HG02642 (cell line): ENCODE measurements around the gene SLC17A8.
"Not testable (repeated sequence)": the region's sequence is repeated elsewhere in the genome, so short reads cannot be mapped to it uniquely, and the experiment has no call there.

Experiments
- ATAC-seq: cut with Tn5 transposase; IDR thresholded peaks from one replicate; pipeline ENCODE4 v1.9.1; 2021; ENCODE audit warnings: mild to moderate bottlenecking; ENCODE audit not compliant: unreplicated experiment, poor library complexity

SLC17A8 gene

GRCh38 chr12:100356644-100357223 is at the start of gene SLC17A8:
SLC17A8 (plus strand) TSS chr12:100357074; CDS start chr12:100357392, 318 bp downstream.
- ATAC-seq: no peak

DNA sequence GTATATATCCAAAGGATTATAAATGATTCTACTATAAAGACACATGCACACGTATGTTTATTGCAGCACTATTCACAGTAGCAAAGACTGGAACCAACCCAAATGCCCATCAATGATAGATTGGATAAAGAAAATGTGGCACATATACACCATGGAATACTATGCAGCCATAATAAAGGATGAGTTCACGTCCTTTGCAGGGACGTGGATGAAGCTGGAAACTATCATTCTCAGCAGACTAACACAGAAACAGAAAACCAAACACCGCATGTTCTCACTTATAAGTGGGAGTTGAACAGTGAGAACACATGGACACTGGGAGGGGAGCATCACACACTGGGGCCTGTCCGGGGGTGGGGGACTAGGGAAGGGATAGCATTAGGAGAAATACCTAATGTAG is 48.7 kb upstream of the SLC17A8 start:
- ATAC-seq: not testable (repeated sequence)

DNA sequence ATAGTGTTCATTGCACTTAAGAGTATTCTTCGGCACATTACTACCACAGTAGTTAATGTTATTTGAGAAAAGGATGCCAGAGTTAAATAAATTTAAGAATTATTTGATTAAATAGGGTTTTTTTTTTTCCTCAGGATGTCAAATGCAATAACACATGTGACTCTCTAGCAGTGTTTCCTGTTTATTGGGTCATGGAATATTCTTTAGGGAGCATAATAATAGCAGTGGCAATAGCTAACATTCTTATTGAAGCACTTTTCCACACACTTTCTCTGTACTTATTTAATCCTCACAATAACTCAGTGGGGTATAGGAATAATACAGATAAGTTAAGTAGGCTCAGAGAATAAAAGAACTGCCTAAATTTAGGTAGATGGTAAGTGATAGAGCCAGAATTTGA is 45.6 kb upstream of the SLC17A8 start:
- ATAC-seq: no peak

DNA sequence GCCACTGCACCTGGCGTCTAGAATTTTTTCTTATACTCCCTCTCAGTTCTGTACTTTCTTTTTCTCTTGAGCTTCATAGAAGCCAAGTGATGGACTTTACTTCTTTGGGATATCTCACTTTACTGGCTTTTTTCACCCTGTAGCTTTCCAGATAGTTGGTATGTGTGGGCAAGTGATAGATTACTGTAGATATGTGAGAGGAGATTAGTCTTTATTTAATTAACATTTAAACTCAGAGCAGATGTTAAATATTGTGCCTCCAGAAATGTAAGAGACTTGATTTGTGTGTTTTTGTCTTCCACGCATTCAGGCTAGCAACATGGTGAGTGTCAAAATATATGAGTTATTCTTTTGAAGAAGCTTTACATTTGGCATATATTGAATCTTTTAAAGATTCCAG is 39.5 kb upstream of the SLC17A8 start:
- no peak for ATAC-seq

GRCh38 chr12:100324498-100324897 is 32.4 kb upstream of the SLC17A8 start:
- no peak for ATAC-seq

DNA sequence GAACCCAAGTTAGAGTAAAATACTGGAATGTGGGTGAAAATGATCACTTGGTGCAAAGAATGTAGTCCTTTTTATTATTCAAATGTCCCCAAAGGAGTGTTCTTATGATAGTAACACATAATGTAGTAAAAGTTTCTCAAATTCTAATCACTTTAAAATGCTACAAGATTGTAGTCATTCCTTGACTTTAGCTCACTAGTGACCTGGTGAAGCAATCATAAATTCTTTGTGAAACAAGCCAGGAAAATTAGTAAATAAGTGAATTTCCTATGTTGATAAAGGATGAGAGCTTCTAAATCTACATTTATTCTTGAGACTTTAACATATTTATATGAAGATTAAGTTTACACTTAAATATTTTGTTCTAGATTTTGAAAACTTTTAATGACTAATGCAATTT is 30.7 kb upstream of the SLC17A8 start:
- ATAC-seq: no peak

GRCh38 chr12:100329800-100330199 is 27.1 kb upstream of the SLC17A8 start:
- peak; percentile 94 for ATAC-seq

DNA sequence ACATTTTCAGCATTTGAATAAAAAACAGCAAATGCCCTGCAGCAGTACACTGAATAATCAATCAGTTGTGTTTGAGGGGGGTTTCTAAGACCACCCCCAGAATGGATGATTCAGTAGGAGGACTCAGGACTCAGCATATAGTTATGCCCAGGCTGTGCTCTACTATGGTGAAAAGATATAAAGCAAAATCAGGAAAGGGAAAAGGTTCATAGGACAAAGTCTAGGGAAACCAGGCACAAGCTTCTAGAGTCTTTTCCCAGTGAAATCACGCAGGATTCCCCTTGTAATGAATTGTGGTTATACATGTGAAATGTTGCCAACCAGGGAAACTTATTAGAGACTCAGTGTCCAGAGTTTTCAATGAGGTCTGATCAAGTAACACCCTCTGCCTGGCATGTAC is 25.0 kb upstream of the SLC17A8 start:
- ATAC-seq: no peak

DNA sequence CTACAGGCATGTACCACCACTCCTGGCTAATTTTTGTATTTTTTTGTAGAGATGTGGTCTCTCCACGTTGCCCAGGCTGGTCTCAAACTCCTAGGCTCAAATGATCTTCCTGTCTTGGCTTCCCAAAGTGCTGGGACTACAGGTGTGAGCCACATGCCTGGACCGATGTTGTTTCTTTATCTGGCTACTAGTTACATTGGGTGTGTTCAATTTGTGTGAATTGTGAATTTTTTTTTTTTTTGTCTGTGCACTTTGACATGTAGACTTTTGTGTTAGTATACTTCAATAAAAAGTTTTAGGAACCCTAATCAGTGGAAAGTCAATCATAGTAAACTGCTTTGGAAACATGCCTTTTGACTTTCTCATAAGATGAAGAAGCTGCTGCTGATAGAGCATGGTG is 24.0 kb upstream of the SLC17A8 start:
- ATAC-seq: no peak

DNA sequence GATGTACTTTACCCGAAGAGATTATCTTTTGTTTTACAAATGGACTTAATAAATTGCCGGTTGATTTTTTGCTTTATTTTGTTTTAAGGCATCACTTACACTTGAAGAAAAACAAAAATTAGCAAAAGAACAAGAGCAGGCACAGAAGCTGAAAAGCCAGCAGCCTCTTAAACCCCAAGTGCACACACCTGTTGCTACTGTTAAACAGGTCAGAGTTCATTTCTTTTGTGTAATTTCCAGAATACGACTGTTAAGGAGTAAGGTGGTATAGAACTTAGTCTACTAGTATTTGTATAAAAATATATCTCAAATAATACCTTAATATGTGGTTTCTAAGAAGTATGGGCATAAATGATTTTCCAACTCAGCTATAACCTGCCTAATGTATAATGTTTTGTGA is 19.6 kb upstream of the SLC17A8 start:
- no peak for ATAC-seq

- no peak for ATAC-seq
Measured at GRCh38 chr12:100337727-100338126, 19.1 kb upstream of the SLC17A8 start.

- ATAC-seq: no peak
Measured at GRCh38 chr12:100339071-100339470, 17.8 kb upstream of the SLC17A8 start.

DNA sequence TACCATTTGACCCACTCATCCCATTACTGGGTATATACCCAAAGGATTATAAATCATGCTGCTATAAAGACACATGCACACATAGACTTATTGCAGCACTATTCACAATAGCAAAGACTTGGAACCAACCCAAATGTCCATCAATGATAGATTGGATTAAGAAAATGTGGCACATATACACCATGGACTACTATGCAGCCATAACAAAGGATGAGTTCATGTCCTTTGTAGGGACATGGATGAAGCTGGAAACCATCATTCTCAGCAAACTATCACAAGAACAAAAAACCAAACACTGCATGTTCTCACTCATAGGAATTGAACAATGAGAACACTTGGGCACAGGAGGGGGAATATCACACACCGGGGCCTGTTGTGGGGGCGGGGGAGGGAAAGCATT is 14.0 kb upstream of the SLC17A8 start:
- not testable (repeated sequence) for ATAC-seq

DNA sequence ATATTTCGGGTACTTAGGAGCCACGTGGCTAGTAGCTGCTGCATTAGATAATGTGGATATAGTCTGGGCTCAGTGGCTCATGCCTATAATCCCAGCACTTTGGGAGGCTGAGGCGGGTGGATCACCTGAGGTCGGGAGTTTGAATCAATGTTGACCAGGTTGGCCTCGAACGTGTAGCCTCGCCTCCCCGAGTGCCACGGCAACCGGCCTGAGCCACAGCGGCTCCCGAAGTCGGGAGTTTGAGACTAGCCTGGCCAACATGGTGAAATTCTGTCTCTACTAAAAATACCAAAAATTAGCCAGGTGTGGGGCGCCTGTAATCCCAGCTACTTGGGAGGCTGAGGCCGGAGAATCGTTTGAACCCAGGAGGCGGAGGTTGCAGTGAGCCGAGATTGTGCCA is 12.5 kb upstream of the SLC17A8 start:
- not testable (repeated sequence) for ATAC-seq

DNA sequence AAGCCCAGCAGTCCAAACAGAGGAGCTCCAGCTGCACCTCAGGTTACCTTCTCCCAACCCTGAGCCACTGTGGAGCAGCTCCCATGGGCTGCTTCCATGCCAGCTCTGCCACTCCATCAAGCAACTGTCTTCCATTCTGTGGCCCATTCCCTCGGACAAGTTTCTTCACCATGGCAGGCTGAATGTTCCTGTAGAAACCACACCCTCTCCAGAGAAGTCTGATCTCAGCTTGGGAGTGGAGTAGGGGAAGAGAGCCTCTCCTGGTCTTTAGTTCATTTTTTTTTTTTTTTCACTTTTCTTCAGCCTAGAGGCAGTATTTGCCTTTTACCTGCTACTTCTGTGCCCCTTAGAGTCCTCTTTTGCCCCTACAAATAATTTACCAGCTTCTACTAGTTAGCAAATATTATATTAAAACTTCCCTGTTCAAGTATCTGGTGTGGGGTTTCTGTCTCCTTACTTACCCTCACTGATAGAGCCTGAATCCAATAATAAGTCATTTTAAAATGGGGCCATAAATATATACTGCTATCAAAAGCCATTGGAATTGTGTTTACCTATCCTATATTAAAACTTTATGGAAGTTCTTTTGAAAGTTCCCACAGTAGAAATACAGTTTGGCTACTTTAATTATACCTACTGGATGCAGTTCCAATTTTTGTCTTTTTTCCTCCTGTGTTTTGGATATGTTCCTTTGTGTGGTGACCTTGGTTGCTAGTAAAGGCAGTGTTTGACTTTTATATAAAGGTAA is 11.7 kb upstream of the SLC17A8 start:
- ATAC-seq: no peak

DNA sequence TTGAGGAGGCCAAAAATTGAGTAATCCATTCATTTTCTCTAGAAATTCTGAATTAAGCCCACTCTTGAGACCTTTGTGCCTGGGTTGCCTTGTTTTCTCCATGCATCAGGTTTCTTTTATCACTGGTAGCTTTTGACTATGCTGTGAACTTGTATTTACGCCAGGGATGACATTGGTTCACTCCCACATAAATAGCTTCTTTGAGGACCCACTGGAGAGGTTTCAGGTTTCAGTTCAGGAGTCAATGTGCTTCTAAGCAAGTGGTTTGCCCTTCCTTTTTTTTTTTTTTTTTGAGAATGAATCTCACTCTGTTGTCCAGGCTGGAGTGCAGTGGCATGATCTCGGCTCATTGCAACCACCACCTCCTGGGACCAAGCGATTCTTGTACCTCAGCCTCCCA is 10.2 kb upstream of the SLC17A8 start:
- ATAC-seq: no peak

DNA sequence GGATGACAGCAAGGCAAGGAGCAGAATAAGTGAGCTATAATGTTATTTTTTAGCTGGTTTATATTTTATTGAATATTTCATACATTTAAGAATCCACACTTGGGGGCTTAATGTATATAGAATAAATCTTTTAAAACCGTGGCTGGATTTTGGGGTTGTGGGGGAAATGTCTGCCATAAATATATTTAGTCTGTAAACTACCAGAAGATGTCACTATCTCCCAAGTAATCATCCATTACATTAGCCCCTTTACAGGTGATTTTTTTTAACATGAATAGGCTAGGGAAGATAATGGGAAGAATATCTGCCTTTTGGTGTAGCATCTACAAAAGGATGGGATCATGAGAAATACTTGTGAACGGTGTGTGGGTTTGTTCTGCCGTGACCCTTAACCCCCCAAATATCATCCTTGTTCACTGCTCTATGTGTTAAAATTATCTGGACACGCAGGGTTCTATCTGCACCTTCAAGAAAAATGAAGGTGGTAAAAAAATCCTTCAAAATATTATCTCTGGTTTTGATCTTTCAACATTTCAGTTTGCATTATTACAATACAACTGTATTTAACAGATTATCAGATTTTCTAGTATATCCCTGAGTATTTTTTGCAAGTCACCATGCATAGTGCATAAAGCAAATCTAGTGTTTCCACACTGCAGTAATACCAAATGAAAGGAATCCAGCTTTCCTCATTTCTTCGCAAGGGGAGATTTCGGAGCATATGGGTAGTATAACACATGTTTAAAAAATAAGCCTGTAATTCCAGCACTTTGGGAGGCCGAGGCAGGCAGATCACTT is 8.0 kb upstream of the SLC17A8 start:
- ATAC-seq: no peak

DNA sequence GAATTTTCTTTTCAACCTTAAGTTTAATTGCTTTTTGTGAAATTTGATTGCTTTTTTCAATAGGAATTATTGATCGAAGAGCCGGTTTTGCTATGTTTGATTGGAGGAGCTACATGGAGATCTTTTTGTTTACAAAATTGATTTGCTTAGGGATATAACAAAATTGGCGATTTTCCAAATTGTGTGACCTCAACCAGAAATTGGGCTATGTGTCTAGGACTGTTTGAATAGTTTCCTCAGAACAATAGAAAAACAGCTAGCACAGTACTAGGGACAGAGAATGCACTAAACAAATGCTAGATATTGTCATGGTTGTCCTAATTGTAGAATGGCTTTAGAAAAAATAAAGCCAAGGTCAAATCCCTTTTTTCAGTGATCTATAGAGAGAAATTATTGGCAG is 2.4 kb downstream of the SLC17A8 start:
- ATAC-seq: no peak

GRCh38 chr12:100359822-100360221 is 2.9 kb downstream of the SLC17A8 start:
- no peak for ATAC-seq

- no peak for ATAC-seq
Measured at GRCh38 chr12:100360450-100360849, 3.6 kb downstream of the SLC17A8 start.

DNA sequence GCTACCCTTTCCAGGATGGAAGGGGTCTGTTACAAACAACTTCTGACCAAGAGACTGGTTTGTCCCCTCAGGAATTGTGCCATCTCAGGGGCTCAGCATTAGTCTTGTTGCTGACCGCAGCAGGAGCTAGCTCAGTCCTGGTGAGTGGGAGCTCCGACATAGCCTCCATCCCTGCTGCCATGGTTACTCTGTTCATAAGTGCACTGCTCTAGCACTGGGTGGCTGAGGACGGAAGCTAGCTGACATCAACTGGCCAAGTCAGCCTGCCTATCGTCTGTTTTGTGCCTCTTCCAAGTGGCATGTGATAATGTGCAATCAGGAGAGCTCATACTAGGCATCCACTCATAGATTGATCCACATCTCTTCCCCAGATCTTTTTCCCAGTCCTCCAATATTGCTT is 7.5 kb downstream of the SLC17A8 start:
- ATAC-seq: no peak
